BLaER1 treated with 17β-estradiol and CSF1 and Interleukin-3, amounts not matched to agents 10 nM and 100 nM (cell line): ENCODE data around the gene DNASE2.

ENCODE experiments used
- H3K27ac ChIP-seq, 11 experiments: shearing (Covaris generic); formaldehyde crosslinking; 2 replicates each; pipeline ENCODE4 v1.8.1; 2022
- H3K27me3 ChIP-seq, 11 experiments: shearing (Covaris generic); formaldehyde crosslinking; 2 replicates each; pipeline ENCODE4 v1.8.1; 2022
- H3K36me3 ChIP-seq, 11 experiments: shearing (Covaris generic); formaldehyde crosslinking; 2 replicates each; pipeline ENCODE4 v1.8.1; 2022
- H3K4me1 ChIP-seq, 10 experiments: shearing (Covaris generic); formaldehyde crosslinking; 2 replicates each; pipeline ENCODE4 v1.8.1; 2022
- H3K4me2 ChIP-seq, 11 experiments: shearing (Covaris generic); formaldehyde crosslinking; 2 replicates each; pipeline ENCODE4 v1.8.1; 2022
- H3K4me3 ChIP-seq, 10 experiments: shearing (Covaris generic); formaldehyde crosslinking; 2 replicates each; pipeline ENCODE4 v1.8.1; 2022
- H3K9ac ChIP-seq, 11 experiments: shearing (Covaris generic); formaldehyde crosslinking; 2 replicates each; pipeline ENCODE4 v1.8.1; 2022
- H3K9me3 ChIP-seq, 11 experiments: shearing (Covaris generic); formaldehyde crosslinking; replicated peaks in 1 of 11; 2 replicates each; pipeline ENCODE4 v1.8.1; 2022
- H4K20me1 ChIP-seq, 11 experiments: shearing (Covaris generic); formaldehyde crosslinking; 2 replicates each; pipeline ENCODE4 v1.8.1; 2022
- Cebpa-rat ChIP-seq, 11 experiments: shearing (Covaris generic); IDR thresholded peaks; 2 replicates each; pipeline ENCODE4 v1.8.1; 2022

Gene DNASE2

DNA sequence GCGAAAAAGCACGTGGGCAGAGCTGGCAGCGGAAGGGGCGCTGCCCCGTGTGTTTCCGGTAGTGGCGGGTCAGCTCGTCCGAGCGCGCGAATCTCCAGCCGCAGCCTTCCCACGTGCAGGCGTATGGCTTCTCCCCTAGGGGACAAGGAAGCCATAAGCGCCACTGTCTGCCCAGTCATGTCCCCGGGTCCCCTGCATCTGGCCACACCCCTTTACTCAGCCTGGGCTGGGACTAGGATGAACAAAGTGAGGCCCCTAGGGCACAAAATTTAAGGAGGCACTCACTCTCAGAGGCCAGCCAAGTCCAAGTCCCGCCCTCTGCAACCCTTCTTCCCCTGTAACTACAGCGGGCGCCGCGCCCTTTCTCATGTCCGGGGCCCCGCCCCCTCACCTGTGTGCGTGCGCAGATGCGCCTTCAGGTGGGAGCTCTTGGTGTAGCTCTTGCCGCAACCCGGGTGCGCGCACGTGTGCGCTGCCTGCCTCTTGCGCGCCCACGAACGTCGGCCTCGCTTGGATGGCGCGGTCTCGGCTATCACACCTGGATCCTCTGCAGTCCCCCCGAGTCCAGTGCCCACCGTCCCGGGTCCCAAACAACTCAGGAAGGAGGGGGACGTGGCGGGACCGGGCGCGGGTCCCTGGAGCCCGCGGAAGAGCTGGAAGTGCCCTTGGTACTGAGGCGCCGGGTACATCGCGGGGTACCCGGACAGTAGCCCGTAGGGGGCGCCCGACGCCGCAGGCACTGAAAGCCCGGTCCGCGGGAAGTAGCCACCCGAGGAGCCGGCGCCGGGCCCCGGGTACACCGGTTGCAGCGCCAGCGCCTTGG lies 3.9 kb upstream of the DNASE2 start:
- H3K9ac ChIP-seq = no peak overlapping the region
- H3K4me1 ChIP-seq = peaks cover 25 to 60% (median 36%) of the 10 kb centered on the region in 10 experiments
- peak overlapping the region in 3 of 11 experiments; percentile 84 to 91 (median 89); a peak in 2 of 22 replicates for H3K27ac ChIP-seq
- H3K36me3 ChIP-seq = no peaks in the 10 kb centered on the region
- no peak for TF ChIP-seq Cebpa-rat (IDR thresholded peaks at IDR 0.05)
- H4K20me1 ChIP-seq = peaks cover 0 to 8% (median 0%) of the 10 kb centered on the region in 11 experiments; a peak in 3 of 22 replicates
- peak overlapping the region in 4 of 11 experiments; percentile 1 to 98 (median 86); a peak in 6 of 22 replicates for H3K4me2 ChIP-seq
- peaks cover 17 to 36% (median 23%) of the 10 kb centered on the region in 11 experiments for H3K9me3 ChIP-seq
- no peak overlapping the region; a peak in 2 of 20 replicates for H3K4me3 ChIP-seq
- H3K27me3 ChIP-seq = peaks cover 30 to 47% (median 43%) of the 10 kb centered on the region in 11 experiments

DNA sequence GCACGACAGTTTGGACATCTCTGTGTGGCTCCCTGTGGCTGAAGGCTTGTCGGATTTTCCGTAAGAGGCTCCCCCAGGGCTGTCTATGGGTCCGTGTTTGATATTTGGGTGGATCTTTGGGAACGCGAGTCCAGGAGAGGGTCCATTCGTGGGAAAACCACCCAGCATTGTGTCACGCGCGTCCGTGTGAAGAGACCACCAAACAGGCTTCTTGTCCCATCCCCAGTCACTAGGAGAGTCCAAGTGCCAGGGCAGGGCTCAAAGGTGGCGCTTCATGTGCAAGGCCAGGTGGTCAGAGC lies 3.3 kb upstream of the DNASE2 start:
- Histone ChIP-seq H3K27ac (peak overlapping the region in 3 of 11 experiments; percentile 84 to 91 (median 89); a peak in 6 of 22 replicates), H3K9ac (no peak overlapping the region), H3K4me2 (peak overlapping the region in 3 of 11 experiments; percentile 85 to 98 (median 88); a peak in 6 of 22 replicates)

GRCh38 chr19:12884202-12884601 lies 3.0 kb upstream of the DNASE2 start:
- H3K36me3 ChIP-seq = peaks cover 0 to 9% (median 0%) of the 10 kb centered on the region in 11 experiments; a peak in 2 of 22 replicates
- TF ChIP-seq Cebpa-rat (IDR thresholded peaks at IDR 0.05) = no peak
- H4K20me1 ChIP-seq = peaks cover 0 to 17% (median 0%) of the 10 kb centered on the region in 11 experiments; a peak in 5 of 22 replicates
- peaks cover 17 to 36% (median 23%) of the 10 kb centered on the region in 11 experiments for H3K9me3 ChIP-seq
- peak overlapping the region in 2 of 10 experiments; percentile 6 to 11; a peak in 1 of 20 replicates for H3K4me3 ChIP-seq
- H3K9ac ChIP-seq = peak overlapping the region in 2 of 11 experiments; percentile 3 to 47; a peak in 3 of 22 replicates
- H3K27me3 ChIP-seq = peaks cover 30 to 47% (median 43%) of the 10 kb centered on the region in 11 experiments
- peak overlapping the region in 5 of 11 experiments; percentile 27 to 92 (median 89); a peak in 10 of 22 replicates for H3K27ac ChIP-seq
- peaks cover 17 to 60% (median 30%) of the 10 kb centered on the region in 10 experiments for H3K4me1 ChIP-seq
- H3K4me2 ChIP-seq = peak overlapping the region in 5 of 11 experiments; percentile 30 to 98 (median 85); a peak in 8 of 22 replicates

More for the DNA sequence above, 3.3 kb upstream of the DNASE2 start:
- Histone ChIP-seq H3K4me3 (peak overlapping the region in 2 of 10 experiments; percentile 6 to 11; a peak in 1 of 20 replicates), H3K27me3 (peaks cover 30 to 47% (median 43%) of the 10 kb centered on the region in 11 experiments), H3K9me3 (peaks cover 17 to 36% (median 23%) of the 10 kb centered on the region in 11 experiments), H3K36me3 (peaks cover 0 to 5% (median 0%) of the 10 kb centered on the region in 11 experiments; a peak in 2 of 22 replicates), H4K20me1 (peaks cover 0 to 13% (median 0%) of the 10 kb centered on the region in 11 experiments; a peak in 5 of 22 replicates), H3K4me1 (peaks cover 21 to 60% (median 32%) of the 10 kb centered on the region in 10 experiments)
- TF ChIP-seq Cebpa-rat (IDR thresholded peaks at IDR 0.05) = no peak

- Histone ChIP-seq H3K4me1 (peaks cover 16 to 73% (median 30%) of the 10 kb centered on the region in 10 experiments), H3K4me3 (no peak overlapping the region), H3K36me3 (peaks cover 4 to 24% (median 10%) of the 10 kb centered on the region in 11 experiments; a peak in 14 of 22 replicates), H3K9me3 (peaks cover 17 to 36% (median 23%) of the 10 kb centered on the region in 11 experiments), H4K20me1 (peaks cover 0 to 31% (median 0%) of the 10 kb centered on the region in 11 experiments; a peak in 7 of 22 replicates), H3K9ac (peak overlapping the region in 2 of 11 experiments; percentile 30 to 85; a peak in 3 of 22 replicates), H3K27me3 (peaks cover 30 to 44% (median 41%) of the 10 kb centered on the region in 11 experiments), H3K27ac (peak overlapping the region in 6 of 11 experiments; percentile 75 to 92 (median 87); a peak in 9 of 22 replicates), H3K4me2 (peak overlapping the region in 5 of 11 experiments; percentile 82 to 99 (median 88); a peak in 9 of 22 replicates)
- TF ChIP-seq Cebpa-rat (IDR thresholded peaks at IDR 0.05) = no peak
Observed at GRCh38 chr19:12882589-12882988, 1.3 kb upstream of the DNASE2 start.

- H3K27ac ChIP-seq = peak overlapping the region; percentile 64 to 92 (median 78)
- H4K20me1 ChIP-seq = peaks cover 0 to 49% (median 0%) of the 10 kb centered on the region in 11 experiments; a peak in 7 of 22 replicates
- H3K27me3 ChIP-seq = peaks cover 12 to 24% (median 22%) of the 10 kb centered on the region in 11 experiments
- peaks cover 16 to 86% (median 30%) of the 10 kb centered on the region in 10 experiments for H3K4me1 ChIP-seq
- peaks cover 4 to 43% (median 14%) of the 10 kb centered on the region in 11 experiments; a peak in 15 of 22 replicates for H3K36me3 ChIP-seq
- peaks cover 17 to 33% (median 21%) of the 10 kb centered on the region in 11 experiments for H3K9me3 ChIP-seq
- H3K4me2 ChIP-seq = peak overlapping the region; percentile 82 to 99 (median 92)
- peak overlapping the region; percentile 65 to 87 (median 73) for H3K4me3 ChIP-seq
- no peak for TF ChIP-seq Cebpa-rat (IDR thresholded peaks at IDR 0.05)
- H3K9ac ChIP-seq = peak overlapping the region; percentile 69 to 88 (median 81)
Observed at GRCh38 chr19:12880551-12881171, 588 bp downstream of the DNASE2 start.

- Histone ChIP-seq H3K4me2 (no peak overlapping the region), H3K9me3 (peaks cover 9 to 23% (median 18%) of the 10 kb centered on the region in 11 experiments)
Observed at GRCh38 chr19:12875086-12875485, 6.2 kb downstream of the DNASE2 start.

GRCh38 chr19:12873891-12874745 lies 7.1 kb downstream of the DNASE2 start:
- H3K4me3 ChIP-seq = no peak overlapping the region
- no peak overlapping the region for H3K4me2 ChIP-seq
- no peaks in the 10 kb centered on the region for H3K27me3 ChIP-seq
- no peak overlapping the region for H3K27ac ChIP-seq
- H4K20me1 ChIP-seq = peaks cover 0 to 68% (median 0%) of the 10 kb centered on the region in 11 experiments; a peak in 7 of 22 replicates
- H3K36me3 ChIP-seq = peaks cover 9 to 72% (median 35%) of the 10 kb centered on the region in 11 experiments; a peak in 20 of 22 replicates
- no peak overlapping the region for H3K9ac ChIP-seq
- H3K4me1 ChIP-seq = peaks cover 0 to 34% (median 0%) of the 10 kb centered on the region in 10 experiments; a peak in 4 of 20 replicates
- TF ChIP-seq Cebpa-rat (IDR thresholded peaks at IDR 0.05) = no peak
- H3K9me3 ChIP-seq = peaks cover 9 to 23% (median 18%) of the 10 kb centered on the region in 11 experiments

More at GRCh38 chr19:12875086-12875485, 6.2 kb downstream of the DNASE2 start:
- TF ChIP-seq Cebpa-rat (IDR thresholded peaks at IDR 0.05) = no peak
- H3K4me3 ChIP-seq = no peak overlapping the region
- no peaks in the 10 kb centered on the region for H3K27me3 ChIP-seq
- no peak overlapping the region for H3K9ac ChIP-seq
- H3K36me3 ChIP-seq = peaks cover 9 to 82% (median 35%) of the 10 kb centered on the region in 11 experiments; a peak in 20 of 22 replicates
- no peak overlapping the region for H3K27ac ChIP-seq
- H4K20me1 ChIP-seq = peaks cover 0 to 78% (median 0%) of the 10 kb centered on the region in 11 experiments; a peak in 7 of 22 replicates
- H3K4me1 ChIP-seq = peaks cover 0 to 44% (median 2%) of the 10 kb centered on the region in 10 experiments; a peak in 12 of 20 replicates
